KG1 (cell line): ENCODE data around the gene DAPK1.
"Not testable (repeated sequence)": the region's sequence is repeated elsewhere in the genome, so short reads cannot be mapped to it uniquely, and the experiment has no call there.

Source experiments
- DNase-seq: peaks from one replicate; lab custom pipeline; 2025; lab: John Stamatoyannopoulos, UW

The DAPK1 gene

DNA sequence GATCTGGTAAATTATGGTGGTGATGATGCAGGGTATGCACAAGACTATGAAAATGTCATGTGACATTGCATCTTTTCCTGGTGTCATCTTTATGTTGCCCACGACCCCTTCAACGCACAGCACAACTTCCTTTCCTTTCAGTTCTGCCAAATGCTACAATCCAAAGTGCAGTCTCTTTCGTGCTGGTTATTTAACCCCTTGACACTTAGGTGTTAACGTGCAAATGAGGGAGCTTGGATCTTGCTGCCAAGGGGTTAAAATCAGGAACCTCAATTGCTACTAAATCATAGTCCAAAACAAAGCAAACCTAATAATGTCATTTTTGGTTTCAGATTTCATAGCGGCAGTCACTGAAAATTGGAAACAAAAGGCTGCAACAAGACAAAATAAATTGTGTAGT is 244.2 kb downstream of the DAPK1 start:
- DNase-seq = no peak

DNA sequence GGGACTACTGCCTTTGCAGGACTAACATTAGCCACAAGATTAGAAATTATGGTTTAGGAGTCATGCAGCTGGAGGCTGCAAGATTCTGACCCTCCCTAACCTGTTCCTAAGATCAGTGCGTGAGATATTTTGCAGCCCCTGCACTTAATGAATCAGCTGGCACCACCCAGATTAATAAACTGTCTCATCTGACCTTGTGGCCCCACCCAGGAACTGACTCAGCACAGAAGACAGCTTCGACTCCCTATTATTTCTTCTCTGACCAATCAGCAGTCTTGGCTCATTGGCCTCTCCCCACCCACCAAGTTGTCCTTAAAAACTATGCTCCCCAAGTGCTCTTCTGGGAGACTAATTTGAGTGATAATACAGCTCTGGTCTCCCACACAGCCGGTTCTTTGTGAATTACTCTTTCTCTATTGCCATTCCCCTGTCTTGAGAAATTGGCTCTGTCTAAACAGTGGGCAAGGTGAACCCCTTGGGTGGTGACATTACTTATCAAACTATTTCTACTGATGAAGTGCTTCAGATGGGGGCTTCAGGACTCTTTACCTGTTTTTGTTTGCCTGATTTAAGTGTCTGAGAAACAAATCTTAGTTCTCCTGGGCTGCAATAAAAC is 245.3 kb downstream of the DAPK1 start:
- no peak for DNase-seq

DNA sequence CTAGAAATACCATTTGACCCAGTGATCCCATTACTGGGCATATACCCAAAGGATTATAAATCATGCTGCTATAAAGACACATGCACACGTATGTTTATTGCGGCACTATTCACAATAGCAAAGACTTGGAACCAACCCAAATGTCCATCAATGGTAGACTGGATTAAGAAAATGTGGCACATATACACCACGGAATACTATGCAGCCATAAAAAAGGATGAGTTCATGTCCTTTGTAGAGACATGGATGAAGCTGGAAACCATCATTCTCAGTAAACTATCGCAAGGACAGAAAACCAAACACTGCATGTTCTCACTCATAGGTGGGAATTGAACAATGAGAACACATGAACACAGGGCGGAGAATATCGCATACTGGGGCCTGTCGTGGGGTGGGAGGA is 246.6 kb downstream of the DAPK1 start:
- not testable (repeated sequence) for DNase-seq

DNA sequence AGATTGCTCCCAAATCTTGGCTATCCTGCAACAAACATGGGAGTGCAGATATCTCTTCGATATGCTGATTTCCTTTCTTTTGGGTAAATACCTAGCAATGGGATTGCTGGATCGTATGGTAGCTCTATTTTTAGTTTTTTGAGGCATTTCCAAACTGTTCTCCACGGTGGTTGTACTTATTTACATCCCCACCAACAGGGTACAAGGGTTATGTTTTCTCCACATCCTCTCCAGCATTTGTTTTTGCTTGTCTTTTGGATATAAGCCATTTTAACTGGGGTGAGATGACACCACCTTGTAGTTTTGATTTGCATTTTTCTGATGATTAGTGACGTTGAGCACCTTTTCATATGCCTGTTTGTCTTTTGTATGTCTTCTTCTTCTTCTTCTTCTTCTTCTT is 248.5 kb downstream of the DAPK1 start:
- DNase-seq = no peak

DNA sequence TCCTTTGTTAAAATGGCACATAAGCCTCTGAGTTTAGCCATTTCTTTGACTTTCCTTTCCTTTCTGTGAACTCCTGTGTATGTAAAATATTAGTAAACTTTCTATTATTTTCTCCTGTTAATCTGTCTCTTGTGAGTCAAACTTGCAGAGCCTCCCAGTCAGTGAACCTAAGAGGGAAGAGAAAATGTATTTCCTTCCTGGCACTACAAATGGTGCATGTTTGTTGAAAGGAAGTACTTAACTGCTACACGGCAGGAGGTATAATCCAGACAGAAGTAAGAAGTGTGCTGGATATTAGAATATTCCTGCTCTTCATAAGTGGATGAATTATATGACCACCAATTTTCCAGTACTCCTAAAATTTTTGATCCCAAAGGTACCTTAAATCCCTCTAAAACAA is 251.2 kb downstream of the DAPK1 start:
- DNase-seq = no peak

DNA sequence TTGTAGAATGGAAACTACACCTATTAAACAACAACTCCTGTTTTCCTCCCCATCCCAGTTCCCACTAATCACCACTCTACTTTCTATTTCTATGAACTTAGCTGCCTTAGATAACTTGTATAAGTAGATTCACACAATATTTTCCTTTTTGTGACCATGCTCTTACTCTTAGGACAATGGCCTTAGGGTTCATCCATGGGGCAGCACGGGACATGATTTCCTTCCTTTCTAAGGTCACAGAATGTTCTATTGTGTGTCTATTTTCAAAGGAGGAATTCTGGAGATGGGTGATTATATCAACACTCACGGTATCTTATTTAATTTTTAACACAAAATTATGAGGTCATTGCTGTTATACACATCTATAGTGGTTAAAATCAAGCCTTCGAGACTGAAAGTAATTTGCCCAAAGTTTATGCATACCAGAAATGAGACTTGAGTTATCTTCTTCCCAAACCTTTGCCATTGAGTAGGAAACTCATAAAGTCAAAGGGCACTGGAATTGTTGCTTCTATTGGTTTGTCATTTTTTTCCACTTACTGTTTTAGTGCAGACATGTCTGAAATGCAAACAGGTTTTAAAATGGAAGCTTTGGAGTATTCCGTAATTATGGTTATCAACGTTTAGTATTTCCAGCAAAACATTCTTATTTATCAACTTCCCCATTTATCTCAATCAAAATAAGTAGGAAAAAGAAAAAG is 251.8 kb downstream of the DAPK1 start:
- no peak for DNase-seq

DNA sequence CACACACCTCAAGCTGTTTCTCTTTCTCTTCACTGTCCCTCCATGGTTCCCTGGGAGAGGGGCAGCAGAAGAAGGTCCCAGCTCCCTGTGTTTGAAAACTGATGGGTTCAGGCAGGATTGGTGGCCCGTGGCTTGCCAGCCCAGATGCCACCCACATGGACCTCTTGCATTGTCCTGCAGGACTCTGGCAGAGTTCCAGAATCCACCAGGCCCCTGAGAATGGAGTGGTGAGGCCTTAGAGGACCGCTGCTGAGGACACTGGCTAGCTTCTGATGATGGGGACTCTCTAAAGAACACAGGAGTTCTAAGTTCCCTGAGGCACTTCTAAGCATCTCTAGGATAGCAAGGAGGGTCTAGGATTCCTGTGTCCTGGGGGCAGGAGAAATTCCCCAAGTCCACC is 253.1 kb downstream of the DAPK1 start:
- no peak for DNase-seq

DNA sequence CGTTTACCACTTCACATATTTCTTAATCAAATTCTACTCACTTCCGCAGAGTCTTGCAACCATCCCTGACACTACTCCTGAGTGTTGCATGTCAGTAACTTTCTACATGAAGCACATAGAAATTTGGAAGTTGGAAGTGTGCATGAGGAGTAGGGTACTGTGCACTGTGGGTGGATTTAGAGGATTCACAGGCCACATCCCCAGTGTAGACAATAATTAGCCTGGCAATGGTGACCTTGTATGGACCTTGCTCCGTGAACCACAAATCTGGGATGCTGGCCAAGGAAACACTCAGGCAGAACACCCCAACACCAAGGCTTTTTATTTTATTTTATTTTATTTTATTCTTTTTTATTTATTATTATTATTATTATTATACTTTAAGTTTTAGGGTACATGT is 253.8 kb downstream of the DAPK1 start:
- no peak for DNase-seq

DNA sequence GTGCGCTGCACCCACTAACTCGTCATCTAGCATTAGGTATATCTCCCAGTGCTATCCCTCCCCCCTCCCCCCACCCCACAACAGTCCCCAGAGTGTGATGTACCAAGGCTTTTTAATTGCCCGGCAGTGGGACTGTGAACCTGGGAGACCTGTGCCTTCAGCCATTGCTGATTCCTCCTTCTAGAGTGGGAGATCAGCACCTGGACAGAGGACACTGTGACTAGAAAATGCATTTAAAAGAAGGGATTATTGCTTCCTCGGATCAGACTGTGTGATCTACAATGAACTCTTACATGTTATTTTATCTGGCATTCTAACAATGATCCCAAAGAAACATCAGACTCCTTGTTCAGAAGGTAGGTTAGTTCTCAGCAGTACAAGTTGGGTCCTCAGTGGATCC is 254.2 kb downstream of the DAPK1 start:
- DNase-seq = no peak

DNA sequence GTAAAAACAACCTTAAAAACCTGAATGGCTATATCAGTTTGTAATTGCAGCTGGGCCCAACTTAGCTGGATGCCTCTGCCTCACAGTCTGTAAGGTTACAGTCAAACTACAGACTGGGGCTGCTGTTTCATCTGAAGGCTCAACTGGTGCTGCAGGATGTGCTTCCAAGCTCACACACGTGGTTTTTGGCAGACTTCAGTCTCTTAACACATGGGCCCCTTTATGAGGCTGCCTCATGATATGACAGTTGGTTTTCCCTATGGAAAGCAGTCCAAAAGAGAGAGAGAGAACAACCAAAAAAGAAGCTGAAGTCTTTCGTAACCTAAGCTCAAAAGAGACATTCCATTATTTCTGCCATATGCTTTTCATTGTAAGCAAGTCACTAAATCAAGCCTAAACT is 255.6 kb downstream of the DAPK1 start:
- no peak for DNase-seq
